Testis (tissue), 3 donors: ENCODE results near the gene CPLANE2. TPM values are rescaled to one million over a fixed set of nuclear protein-coding genes. Genes with fewer than 3 reads are reported as not detected.

Experiments
- DNase-seq: peaks from one replicate; pipeline ENCODE4 v3.0.0-alpha.2; 2019
- H3K27ac ChIP-seq, 2 donors: fragments of 200-600 bp; sonication (generic); one replicate each; pipeline ENCODE4 v1.5.1; 2019
- H3K27me3 ChIP-seq: fragments of 200-600 bp; sonication (generic); one replicate; pipeline ENCODE4 v1.5.1; 2019
- H3K36me3 ChIP-seq: fragments of 200-600 bp; sonication (generic); one replicate; pipeline ENCODE4 v1.5.1; 2017; ENCODE audit warnings: low read depth; ENCODE audit errors: missing control alignments
- H3K4me1 ChIP-seq: fragments of 200-600 bp; sonication (generic); one replicate; pipeline ENCODE4 v1.5.1; 2019
- H3K4me3 ChIP-seq, 2 donors: fragments of 200-600 bp; sonication (generic); one replicate each; pipeline ENCODE4 v1.5.1; 2017 to 2019
- H3K9me3 ChIP-seq: fragments of 200-600 bp; sonication (generic); one replicate; pipeline ENCODE4 v1.5.1; 2017
- POLR2A ChIP-seq: fragments of 450-650 bp; IDR thresholded peaks from one replicate; pipeline ENCODE4 v1.6.1; 2017; ENCODE audit warnings: antibody characterized with exemption, mild to moderate bottlenecking, moderate library complexity
- WGBS, 2 donors: methylation state at CpG; one replicate each; pipeline ENCODE4 v1.1.5; 2018; 5-methylcytosine and 5-hydroxymethylcytosine counted together
- intact Hi-C: fragments of 100-400 bp; cut with DNase I; formaldehyde crosslinking; loops from one replicate; pipeline ENCODE4 v1.15.1; 2023; ENCODE audit warnings: low total_unique reads
- polyA plus RNA-seq: library from polyadenylated mRNA; stranded (reverse); fragments of 350-450 nt; fragmentation: Illumina TruSeq; extraction: RNeasy Lipid Tissue Mini Kit (QIAGEN cat#74804); gene quantifications from one replicate; pipeline ENCODE4 v1.2.3, GENCODE V29; 2014; ENCODE audit warnings: low read depth, low replicate concordance; ENCODE audit not compliant: insufficient read depth
- total RNA-seq, 2 donors: library from RNA; depleted of rRNA; stranded (reverse); fragments of >200 nt; gene quantifications; one replicate each; pipeline ENCODE4 v1.2.3, GENCODE V29; 2016
- TF ChIP-seq, protein P1 (sequence below), 3 experiments: fragments of 450-650 bp in 2 of 3; fragments of 200-600 bp in 1 of 3; sonication (generic) in 1 of 3; IDR thresholded peaks; one replicate each; pipeline ENCODE4 v1.5.1; 2016 to 2019; ENCODE audit warnings: antibody characterized with exemption in 3 of 3, mild to moderate bottlenecking in 2 of 3, moderate library complexity in 1 of 3

The CPLANE2 gene
- total and polyA plus RNA-seq, 3 donors from 2014 or later, result 10.6 to 11.8 (median 11.1) TPM

DNA sequence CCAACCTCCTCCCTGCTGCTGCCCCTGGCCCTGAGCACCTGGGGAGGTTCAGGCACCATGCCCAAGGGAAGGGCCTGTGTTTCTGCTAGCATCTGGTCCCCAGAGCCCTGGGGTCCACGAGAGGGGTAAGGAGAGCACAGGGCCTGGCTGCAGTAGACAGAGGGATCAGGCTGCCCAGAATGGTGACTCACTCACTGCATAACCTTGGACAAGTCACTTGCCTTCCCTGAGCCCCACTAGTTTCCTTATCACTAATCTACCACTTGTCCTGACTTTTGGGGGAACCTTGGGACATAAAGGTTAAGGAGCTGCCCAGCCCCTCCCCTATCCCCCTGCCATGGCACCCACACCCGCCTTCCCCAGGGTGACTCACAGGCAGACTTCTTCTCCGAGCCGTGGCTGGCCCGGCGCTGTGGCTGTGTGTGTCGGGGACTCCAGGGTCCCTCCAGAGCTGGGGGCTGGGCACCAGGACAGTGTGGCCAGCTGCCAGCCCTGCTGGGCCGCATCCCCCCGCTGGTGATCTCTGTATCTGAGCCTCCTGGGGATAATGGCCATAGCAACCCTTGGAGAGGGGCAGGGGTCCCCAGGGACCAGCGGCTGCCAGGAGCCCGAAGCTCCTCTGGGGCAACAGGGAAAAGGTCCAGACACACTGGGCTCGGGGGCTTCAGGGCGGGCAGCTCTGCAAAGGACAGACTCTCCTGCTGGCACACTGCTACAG lies 28.6 kb downstream of the CPLANE2 start:
- peaks cover 10% of the 10 kb centered on the region for H3K4me1 ChIP-seq
- no peaks in the 10 kb centered on the region for H3K27me3 ChIP-seq
- intact Hi-C loops, result no loop called here
- no peaks in the 10 kb centered on the region for H3K9me3 ChIP-seq
- WGBS, 2 donors, result 86% methylated on average over 13 of the region's 13 CpGs; no CpG with 5 or more reads in 1 of the 2 donors
- H3K4me3 ChIP-seq, result no peak overlapping the region
- TF ChIP-seq POLR2A, result no peak
- TF ChIP-seq, protein P1, sequence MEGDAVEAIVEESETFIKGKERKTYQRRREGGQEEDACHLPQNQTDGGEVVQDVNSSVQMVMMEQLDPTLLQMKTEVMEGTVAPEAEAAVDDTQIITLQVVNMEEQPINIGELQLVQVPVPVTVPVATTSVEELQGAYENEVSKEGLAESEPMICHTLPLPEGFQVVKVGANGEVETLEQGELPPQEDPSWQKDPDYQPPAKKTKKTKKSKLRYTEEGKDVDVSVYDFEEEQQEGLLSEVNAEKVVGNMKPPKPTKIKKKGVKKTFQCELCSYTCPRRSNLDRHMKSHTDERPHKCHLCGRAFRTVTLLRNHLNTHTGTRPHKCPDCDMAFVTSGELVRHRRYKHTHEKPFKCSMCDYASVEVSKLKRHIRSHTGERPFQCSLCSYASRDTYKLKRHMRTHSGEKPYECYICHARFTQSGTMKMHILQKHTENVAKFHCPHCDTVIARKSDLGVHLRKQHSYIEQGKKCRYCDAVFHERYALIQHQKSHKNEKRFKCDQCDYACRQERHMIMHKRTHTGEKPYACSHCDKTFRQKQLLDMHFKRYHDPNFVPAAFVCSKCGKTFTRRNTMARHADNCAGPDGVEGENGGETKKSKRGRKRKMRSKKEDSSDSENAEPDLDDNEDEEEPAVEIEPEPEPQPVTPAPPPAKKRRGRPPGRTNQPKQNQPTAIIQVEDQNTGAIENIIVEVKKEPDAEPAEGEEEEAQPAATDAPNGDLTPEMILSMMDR (IDR thresholded peaks at IDR 0.05), result no peak
- no peaks in the 10 kb centered on the region for H3K36me3 ChIP-seq
- no peak for DNase-seq
- no peak overlapping the region for H3K27ac ChIP-seq

GRCh38 chr1:16207318-16208269 lies 29.4 kb downstream of the CPLANE2 start:
- Histone ChIP-seq H3K27me3 (no peaks in the 10 kb centered on the region), H3K4me1 (peaks cover 10% of the 10 kb centered on the region), H3K9me3 (no peaks in the 10 kb centered on the region), H3K36me3 (no peaks in the 10 kb centered on the region), H3K27ac (peak overlapping the region; percentile 71 to 92), H3K4me3 (peak overlapping the region; percentile 57 to 65)
- TF ChIP-seq, protein P1 (IDR thresholded peaks at IDR 0.05), result no peak
- TF ChIP-seq POLR2A, result no peak
- DNase-seq, result no peak
- intact Hi-C loops, result no loop called here
- WGBS, 2 donors, result 55 to 62% methylated on average over 23 to 51 of the region's 51 CpGs

GRCh38 chr1:16206547-16207317 lies 30.3 kb downstream of the CPLANE2 start:
- no peak for TF ChIP-seq POLR2A
- TF ChIP-seq, protein P1 (IDR thresholded peaks at IDR 0.05), result no peak
- Histone ChIP-seq H3K4me3 (peak overlapping the region; percentile 57 to 65), H3K36me3 (no peaks in the 10 kb centered on the region), H3K9me3 (no peaks in the 10 kb centered on the region), H3K27ac (peak overlapping the region; percentile 71 to 92), H3K27me3 (no peaks in the 10 kb centered on the region), H3K4me1 (peaks cover 10% of the 10 kb centered on the region)
- DNase-seq, result peak; percentile 98
- intact Hi-C loops, result no loop called here
- WGBS, 2 donors, result 0% methylated on average over 9 to 72 of the region's 87 CpGs

DNA sequence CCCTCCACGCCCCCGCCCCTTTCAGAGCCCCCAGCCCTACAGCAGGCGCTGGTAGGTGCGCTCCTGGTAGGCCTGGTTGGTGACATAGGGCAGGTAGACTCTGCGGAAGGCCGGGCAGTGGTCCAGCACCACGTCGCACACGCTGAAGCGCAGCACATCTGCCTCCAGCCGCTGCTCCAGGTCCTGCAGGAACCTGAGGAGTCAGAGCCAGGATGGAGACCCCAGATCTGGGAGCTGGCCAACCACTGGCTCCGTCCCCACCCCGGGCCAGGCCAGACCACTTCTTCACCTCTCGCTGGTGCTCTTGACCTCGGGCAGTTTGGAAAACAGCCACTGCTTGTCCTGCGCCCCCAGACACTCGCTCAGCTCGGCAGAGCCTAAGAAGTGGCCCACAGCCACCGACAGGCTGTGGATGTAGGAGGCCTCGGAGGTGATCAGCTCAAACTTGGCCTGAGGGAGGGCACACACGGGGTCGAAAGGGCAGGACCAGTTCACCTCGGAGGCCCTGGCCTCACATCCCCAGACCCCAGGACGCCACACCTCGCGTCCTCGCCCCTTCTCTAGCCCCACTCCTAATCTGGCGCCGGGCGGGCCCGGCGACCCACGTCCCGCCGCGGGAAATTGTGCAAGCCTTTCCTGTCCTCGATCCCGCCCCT lies 31.0 kb downstream of the CPLANE2 start:
- H3K4me1 ChIP-seq, result peaks cover 10% of the 10 kb centered on the region
- peak overlapping the region; percentile 52 to 92 for H3K27ac ChIP-seq
- no peaks in the 10 kb centered on the region for H3K9me3 ChIP-seq
- peak overlapping the region; percentile 57 to 65 for H3K4me3 ChIP-seq
- no peak for DNase-seq
- TF ChIP-seq, protein P1 (IDR thresholded peaks at IDR 0.05), result no peak
- TF ChIP-seq POLR2A, result no peak
- intact Hi-C loops, result no loop called here
- 37 to 41% methylated on average over 19 to 36 of the region's 38 CpGs for WGBS, 2 donors
- no peaks in the 10 kb centered on the region for H3K27me3 ChIP-seq
- H3K36me3 ChIP-seq, result no peaks in the 10 kb centered on the region
